A673 (cell line): ENCODE results near the gene EPB41. TPM values are rescaled to one million over a fixed set of nuclear protein-coding genes. Genes with fewer than 3 reads are reported as not detected.
"Not testable (repeated sequence)": the region's sequence is repeated elsewhere in the genome, so short reads cannot be mapped to it uniquely, and the experiment has no call there.

Experiments used
- BruUV-seq: library from RNA; stranded (reverse); fragments of 400-500 nt; replicated peaks from 2 replicates; lab custom pipeline; 2021; lab: Mats Ljungman, UMichigan
- CTCF ChIA-PET: fragments of 300-600 bp; sonication (Branson Sonifier 250); formaldehyde crosslinking; loops from one replicate; lab custom pipeline; 2022; ENCODE audit warnings: antibody characterized with exemption; lab: Charles Lee
- POLR2A ChIA-PET: fragments of 300-600 bp; sonication (Branson Sonifier 250); formaldehyde crosslinking; loops from one replicate; lab custom pipeline; 2022; ENCODE audit warnings: antibody characterized with exemption; ENCODE audit not compliant: low non-redundant PET; lab: Charles Lee
- DNase-seq: peaks from one replicate; pipeline ENCODE4 v3.0.0-alpha.2; 2015; ENCODE audit warnings: low spot score
- H3K27ac ChIP-seq: fragments of 200-600 bp; sonication (generic); 2 replicates; pipeline ENCODE4 v1.5.1; 2016; ENCODE audit warnings: mixed run types, low read depth, mild to moderate bottlenecking, mixed read lengths, antibody characterized with exemption, low read length; ENCODE audit not compliant: poor library complexity, severe bottlenecking
- H3K27me3 ChIP-seq: fragments of 200-600 bp; sonication (generic); replicated peaks from 2 replicates; pipeline ENCODE4 v1.6.1; 2017; ENCODE audit warnings: mixed run types, low read depth, mild to moderate bottlenecking, mixed read lengths, antibody characterized with exemption, low read length; ENCODE audit not compliant: insufficient read depth, poor library complexity
- H3K36me3 ChIP-seq: fragments of 200-600 bp; sonication (generic); 2 replicates; pipeline ENCODE4 v1.6.1; 2016; ENCODE audit warnings: mixed run types, mild to moderate bottlenecking, mixed read lengths, antibody characterized with exemption, low read length; ENCODE audit not compliant: insufficient read depth, poor library complexity, severe bottlenecking
- H3K4me1 ChIP-seq: fragments of 200-600 bp; sonication (generic); 2 replicates; pipeline ENCODE4 v1.6.1; 2017; ENCODE audit warnings: mixed run types, mild to moderate bottlenecking, mixed read lengths, antibody characterized with exemption, low read length; ENCODE audit not compliant: insufficient read depth, poor library complexity, severe bottlenecking
- H3K4me3 ChIP-seq: fragments of 200-600 bp; sonication (generic); 2 replicates; pipeline ENCODE4 v1.5.1; 2016; ENCODE audit warnings: low read depth, mixed run types, mild to moderate bottlenecking, mixed read lengths, low read length; ENCODE audit not compliant: poor library complexity, severe bottlenecking
- H3K9me3 ChIP-seq: fragments of 200-600 bp; sonication (generic); 2 replicates; pipeline ENCODE4 v1.6.1; 2016; ENCODE audit warnings: mixed run types, low read depth, mild to moderate bottlenecking, mixed read lengths, antibody characterized with exemption, low read length; ENCODE audit not compliant: poor library complexity, severe bottlenecking
- CTCF ChIP-seq: fragments of 300-800, 200-600 bp; sonication (generic); conservative IDR thresholded peaks from 2 replicates; pipeline ENCODE4 v1.5.1; 2017; ENCODE audit warnings: low read depth, mild to moderate bottlenecking, antibody characterized with exemption, low read length, moderate library complexity, mixed read lengths
- EZH2 ChIP-seq: fragments of 200-600 bp; sonication (generic); IDR thresholded peaks from 2 replicates; pipeline ENCODE4 v1.6.1; 2017; ENCODE audit warnings: borderline replicate concordance, low read depth, mild to moderate bottlenecking, mixed read lengths, antibody characterized with exemption, low read length; ENCODE audit not compliant: poor library complexity, severe bottlenecking
- intact Hi-C: fragments of 100-400 bp; cut with micrococcal nuclease; formaldehyde crosslinking; loops from one replicate; pipeline ENCODE4 v1.10.0; 2022; ENCODE audit not compliant: unreplicated experiment
- total RNA-seq: library from RNA; stranded (reverse); gene quantifications from 2 replicates; pipeline ENCODE4 v1.2.3, GENCODE V29; 2021

The EPB41 gene
- total RNA-seq, 1 experiment from 2014 or later: 337 TPM

DNA sequence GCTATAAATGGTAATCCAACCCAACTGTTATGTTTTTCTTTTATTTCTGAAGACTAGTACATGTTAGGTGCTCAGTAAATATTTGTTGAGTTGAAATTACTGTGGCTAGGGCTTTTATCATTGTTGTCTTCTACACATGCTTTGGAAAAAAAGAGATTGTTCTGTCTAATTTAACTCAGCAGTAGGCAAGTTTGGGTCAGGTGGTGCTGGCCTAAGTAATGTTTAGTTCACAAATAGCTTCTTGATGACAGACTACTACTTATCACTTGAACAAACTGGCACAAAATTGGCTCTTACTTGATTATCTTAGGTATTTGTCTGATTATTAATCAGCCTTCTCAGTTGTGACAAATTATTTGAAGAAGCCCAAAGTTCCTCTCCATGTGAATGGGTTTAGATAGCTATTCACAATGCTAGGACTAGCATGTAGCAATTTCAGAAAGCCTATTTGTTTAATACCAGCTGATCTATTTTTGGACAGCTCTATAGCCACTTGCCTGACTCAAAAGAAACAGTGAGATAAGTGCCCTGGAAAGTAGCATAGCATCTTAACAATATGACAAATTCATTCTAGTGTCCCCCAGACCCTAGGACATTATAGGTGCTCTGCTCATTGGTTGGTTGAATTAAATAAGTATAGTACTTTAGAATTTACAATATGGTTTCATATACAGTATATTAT lies 176.7 kb downstream of the EPB41 start:
- intact Hi-C loops: no loop called here
- Histone ChIP-seq H3K36me3 (peaks cover 54% of the 10 kb centered on the region), H3K27ac (no peak overlapping the region), H3K4me1 (peaks cover 3% of the 10 kb centered on the region), H3K9me3 (no peaks in the 10 kb centered on the region), H3K27me3 (no peaks in the 10 kb centered on the region), H3K4me3 (no peak overlapping the region)
- TF ChIP-seq CTCF: no peak
- no peak for TF ChIP-seq EZH2
- DNase-seq: no peak
- no TSS peak for BruUV-seq
- POLR2A ChIA-PET: interaction anchor here (0.6 kb wide), 1 partner anchor 48 kb away, joined by 6 read pairs; no protein-coding TSS in a partner anchor
- CTCF ChIA-PET: no interaction called here

DNA sequence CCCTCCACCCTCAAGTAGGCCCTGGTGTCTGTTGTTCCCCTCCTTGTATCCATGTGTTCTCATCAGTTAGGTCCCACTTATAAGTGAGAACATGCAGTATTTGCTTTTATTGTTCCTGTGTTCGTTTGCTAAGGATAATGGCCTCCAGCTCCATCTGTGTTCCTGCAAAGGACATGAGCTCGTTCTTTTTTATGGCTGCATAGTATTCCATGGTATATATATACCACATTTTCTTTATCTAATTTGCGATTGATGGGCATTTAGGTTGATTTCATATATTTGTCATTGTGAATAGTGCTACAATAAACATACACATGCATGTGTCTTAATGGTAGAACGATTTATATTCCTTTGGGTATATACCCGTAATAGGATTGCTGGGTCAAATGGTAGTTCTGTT lies 178.3 kb downstream of the EPB41 start:
- H3K4me1 ChIP-seq: peaks cover 12% of the 10 kb centered on the region
- H3K27ac ChIP-seq, H3K4me3 ChIP-seq, POLR2A ChIA-PET, H3K27me3 ChIP-seq, H3K9me3 ChIP-seq, DNase-seq, CTCF ChIA-PET, intact Hi-C loops, BruUV-seq: not testable (repeated sequence)
- H3K36me3 ChIP-seq: peaks cover 66% of the 10 kb centered on the region

DNA sequence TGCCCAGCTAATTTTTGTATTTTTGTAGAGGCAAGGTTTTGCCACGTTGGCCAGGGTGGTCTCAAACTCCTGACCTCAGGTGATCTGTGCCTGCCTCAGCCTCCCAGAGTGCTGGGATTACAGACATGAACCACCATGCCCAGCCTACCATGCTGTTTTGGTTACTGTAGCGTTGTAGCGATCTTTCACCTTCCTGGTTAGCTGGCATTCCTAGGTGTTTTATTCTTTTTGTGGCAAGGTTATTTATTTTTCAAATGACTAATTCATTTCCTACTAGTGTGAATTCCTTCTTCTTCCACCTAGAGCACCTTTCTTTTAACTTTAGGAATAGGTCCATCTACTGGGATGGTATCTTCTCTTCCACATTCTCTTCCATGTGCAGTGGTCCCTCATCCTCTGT lies 180.1 kb downstream of the EPB41 start:
- ChIA-PET POLR2A (no interaction called here), CTCF (no interaction called here)
- no peak for DNase-seq
- BruUV-seq: no TSS peak
- Histone ChIP-seq H3K9me3 (no peaks in the 10 kb centered on the region), H3K27me3 (no peaks in the 10 kb centered on the region), H3K27ac (no peak overlapping the region), H3K4me3 (no peak overlapping the region), H3K36me3 (peaks cover 67% of the 10 kb centered on the region), H3K4me1 (peaks cover 12% of the 10 kb centered on the region)
- intact Hi-C loops: no loop called here
- TF ChIP-seq CTCF (no peak), EZH2 (no peak)

DNA sequence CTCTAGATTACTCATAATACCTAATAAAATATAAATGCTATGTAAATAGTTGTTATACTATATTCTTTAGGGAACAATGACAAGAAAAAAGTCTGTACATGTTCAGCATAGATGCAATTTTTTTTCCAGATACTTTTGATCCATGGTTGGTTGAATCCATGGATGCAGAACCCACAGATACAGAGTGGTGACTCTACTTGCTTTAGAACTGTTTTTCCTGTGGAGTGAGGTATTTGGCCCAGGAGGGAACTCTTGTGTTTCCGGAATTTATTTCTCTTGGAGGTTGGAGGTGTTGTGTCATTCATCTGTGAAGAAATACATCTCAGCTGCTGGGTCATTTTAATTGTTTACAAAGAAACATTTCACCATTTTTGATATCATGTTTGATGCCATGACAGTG lies 180.6 kb downstream of the EPB41 start:
- no peaks in the 10 kb centered on the region for H3K27me3 ChIP-seq
- POLR2A ChIA-PET: no interaction called here
- H3K36me3 ChIP-seq: peaks cover 67% of the 10 kb centered on the region
- no peak overlapping the region for H3K27ac ChIP-seq
- no peak for DNase-seq
- no TSS peak for BruUV-seq
- H3K4me3 ChIP-seq: no peak overlapping the region
- TF ChIP-seq EZH2 (no peak), CTCF (no peak)
- peaks cover 12% of the 10 kb centered on the region for H3K4me1 ChIP-seq
- intact Hi-C loops: no loop called here
- no peaks in the 10 kb centered on the region for H3K9me3 ChIP-seq
- CTCF ChIA-PET: no interaction called here
